ENCODE measurements around the gene QRFP. TPM values are rescaled to one million over a fixed set of nuclear protein-coding genes. Genes with fewer than 3 reads are reported as not detected.
A peak's percentile ranks its signal among the peaks of the same experiment; 100 is the strongest.
"Not testable (repeated sequence)": the region's sequence is repeated elsewhere in the genome, so short reads cannot be mapped to it uniquely, and the experiment has no call there.

Gene QRFP
- total and polyA plus RNA-seq, 9 donors = 0.27 to 0.66 (median 0.47) TPM; not detected in 1

GRCh38 chr9:130860458-130861316 is 35.9 kb downstream of the QRFP start:
- Histone ChIP-seq H3K27me3 (ENCODE audit: control insufficient read depth, insufficient read depth, low read length) (no peaks in the 10 kb centered on the region), H3K4me3 (ENCODE audit: low read length) (no peak overlapping the region), H3K36me3 (ENCODE audit: control insufficient read depth, insufficient read depth, low read length) (peaks cover 54% of the 10 kb centered on the region), H3K9me3 (replicated peaks; ENCODE audit: control insufficient read depth, low read depth, low read length) (no peaks in the 10 kb centered on the region), H3K4me1 (ENCODE audit: control insufficient read depth, insufficient read depth, low read length) (peaks cover 42% of the 10 kb centered on the region), H3K27ac (ENCODE audit: low read length) (peak overlapping the region; percentile 77)
- 17% methylated on average over 27 of the region's 28 CpGs for WGBS (ENCODE audit: insufficient coverage)
- peak; percentile 94 for DNase-seq

DNA sequence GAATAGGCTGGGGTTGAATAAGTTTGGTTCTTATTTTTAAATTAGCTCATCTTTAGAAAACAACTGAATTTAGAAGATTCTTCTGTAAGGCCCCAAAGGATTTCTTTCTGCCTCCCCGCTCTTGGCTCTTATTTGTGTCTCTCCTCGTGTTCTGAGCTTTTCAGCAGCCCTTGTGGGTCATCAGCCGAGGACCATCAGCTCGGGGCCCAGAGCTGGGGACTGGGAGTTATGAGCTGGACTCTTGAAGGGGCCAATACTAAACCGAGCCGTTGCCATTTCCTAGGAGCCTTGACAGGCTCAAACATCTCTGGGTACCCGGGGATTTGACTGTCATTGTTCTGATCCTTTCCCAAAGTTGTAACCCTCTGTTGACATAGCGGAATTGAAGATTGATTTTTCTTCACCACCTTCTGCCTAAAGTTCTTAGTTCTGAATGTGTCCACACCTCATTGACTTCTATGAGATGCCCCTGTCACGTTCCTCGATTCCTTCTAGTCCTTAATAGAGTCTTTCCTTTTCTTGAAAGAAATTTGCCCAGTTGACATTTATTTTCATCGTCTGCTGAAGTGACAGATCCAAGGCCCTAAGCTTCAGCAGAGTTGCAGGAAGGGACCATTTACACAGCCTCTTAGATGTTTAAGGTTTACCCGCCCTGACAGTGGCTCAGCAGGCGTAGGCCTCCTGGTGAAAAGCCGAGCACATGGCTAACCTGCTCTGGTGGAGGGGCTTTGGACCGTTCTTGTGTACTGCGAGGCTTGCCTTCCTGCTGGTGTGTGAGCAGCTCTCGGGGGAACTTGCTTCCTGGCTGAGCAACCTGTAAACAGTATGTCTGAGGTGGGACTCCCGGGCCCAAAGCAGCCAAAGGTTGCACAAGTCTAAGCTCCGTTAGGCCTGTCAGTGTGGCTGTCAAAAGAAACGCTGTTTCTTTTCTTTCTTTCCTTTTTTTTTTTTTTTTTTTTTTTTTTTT is 37.6 kb downstream of the QRFP start:
- peak overlapping the region; percentile 81 for H3K27ac ChIP-seq (ENCODE audit: low read length)
- no peaks in the 10 kb centered on the region for H3K9me3 ChIP-seq (replicated peaks; ENCODE audit: control insufficient read depth, low read depth, low read length)
- peaks cover 57% of the 10 kb centered on the region for H3K36me3 ChIP-seq (ENCODE audit: control insufficient read depth, insufficient read depth, low read length)
- WGBS (ENCODE audit: insufficient coverage) = 34% methylated on average over 16 of the region's 20 CpGs
- peaks cover 42% of the 10 kb centered on the region for H3K4me1 ChIP-seq (ENCODE audit: control insufficient read depth, insufficient read depth, low read length)
- DNase-seq = peak; percentile 81
- no peak overlapping the region for H3K4me3 ChIP-seq (ENCODE audit: low read length)
- no peaks in the 10 kb centered on the region for H3K27me3 ChIP-seq (ENCODE audit: control insufficient read depth, insufficient read depth, low read length)

DNA sequence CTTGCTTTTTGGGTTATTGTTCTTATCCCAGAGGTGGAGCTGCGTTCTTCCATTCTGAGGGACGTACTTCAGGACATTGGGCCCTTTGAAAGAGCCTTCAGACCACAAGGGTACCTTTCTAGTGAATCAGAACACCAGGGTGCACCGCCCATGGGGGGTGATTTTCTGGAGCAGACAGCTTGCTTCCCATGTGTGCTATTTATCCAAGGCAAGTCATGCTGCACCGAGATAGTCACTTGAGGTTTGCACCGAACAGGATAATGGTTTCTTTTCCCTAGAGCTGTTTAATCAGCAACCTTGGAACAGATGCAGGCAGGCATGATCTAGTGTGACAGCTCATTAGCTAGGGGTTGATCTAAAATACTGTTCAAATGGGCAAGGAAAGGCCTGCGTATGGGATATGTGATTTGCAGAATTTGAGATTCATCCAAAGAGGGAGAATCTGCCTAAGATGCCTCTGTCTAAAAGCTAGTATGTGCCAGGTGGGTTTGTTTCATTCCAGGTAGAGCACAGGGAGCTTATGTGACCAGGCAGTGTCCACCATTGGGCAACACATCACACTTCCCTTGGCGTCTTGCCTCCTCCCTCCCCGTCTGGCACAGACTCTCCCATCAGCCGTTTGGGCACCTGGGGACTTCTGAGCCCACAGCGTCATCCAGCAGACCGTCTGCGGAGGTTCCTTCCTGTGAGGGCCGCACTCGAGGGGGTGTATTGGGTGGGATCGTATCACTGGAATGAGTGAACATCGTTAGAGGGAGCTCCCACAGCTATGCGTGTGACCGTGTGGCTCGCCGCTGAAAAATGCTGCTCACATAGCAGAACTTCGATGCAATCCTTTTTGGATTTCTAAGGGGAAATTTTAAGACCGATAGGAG is 38.5 kb downstream of the QRFP start:
- H3K9me3 ChIP-seq (replicated peaks; ENCODE audit: control insufficient read depth, low read depth, low read length) = no peaks in the 10 kb centered on the region
- H3K27ac ChIP-seq (ENCODE audit: low read length) = peak overlapping the region; percentile 81
- peaks cover 39% of the 10 kb centered on the region for H3K4me1 ChIP-seq (ENCODE audit: control insufficient read depth, insufficient read depth, low read length)
- peaks cover 52% of the 10 kb centered on the region for H3K36me3 ChIP-seq (ENCODE audit: control insufficient read depth, insufficient read depth, low read length)
- no peak overlapping the region for H3K4me3 ChIP-seq (ENCODE audit: low read length)
- no peaks in the 10 kb centered on the region for H3K27me3 ChIP-seq (ENCODE audit: control insufficient read depth, insufficient read depth, low read length)
- 30% methylated on average over 20 of the region's 22 CpGs for WGBS (ENCODE audit: insufficient coverage)
- DNase-seq = peak; percentile 81

DNA sequence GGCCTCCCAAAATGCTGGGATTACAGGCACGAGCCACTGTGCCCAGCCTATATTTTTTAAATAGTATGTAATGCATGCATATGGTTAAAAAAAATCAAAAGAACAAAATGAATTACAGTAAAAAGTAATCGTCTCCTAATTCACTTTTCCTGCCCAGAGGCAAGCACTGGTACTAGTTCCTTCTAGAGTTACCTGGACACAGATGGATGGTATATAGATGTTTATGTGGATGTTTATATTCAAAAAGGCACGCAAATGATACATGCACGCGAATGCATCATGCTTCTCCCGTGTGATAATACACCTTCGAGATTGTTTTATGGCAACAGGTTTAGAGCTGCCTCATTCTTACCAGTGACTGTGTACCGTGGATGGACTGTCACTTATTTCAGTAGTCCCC is 40.1 kb downstream of the QRFP start:
- Histone ChIP-seq H3K9me3 (replicated peaks; ENCODE audit: control insufficient read depth, low read depth, low read length) (no peaks in the 10 kb centered on the region), H3K36me3 (ENCODE audit: control insufficient read depth, insufficient read depth, low read length) (peaks cover 38% of the 10 kb centered on the region), H3K4me1 (ENCODE audit: control insufficient read depth, insufficient read depth, low read length) (peaks cover 35% of the 10 kb centered on the region), H3K27me3 (ENCODE audit: control insufficient read depth, insufficient read depth, low read length) (no peaks in the 10 kb centered on the region), H3K27ac (ENCODE audit: low read length) (no peak overlapping the region), H3K4me3 (ENCODE audit: low read length) (no peak overlapping the region)
- DNase-seq = no peak
- 97% methylated on average over 4 of the region's 8 CpGs for WGBS (ENCODE audit: insufficient coverage)

GRCh38 chr9:130854835-130855234 is 41.8 kb downstream of the QRFP start:
- Histone ChIP-seq H3K4me1 (ENCODE audit: control insufficient read depth, insufficient read depth, low read length) (peaks cover 21% of the 10 kb centered on the region), H3K4me3 (ENCODE audit: low read length) (no peak overlapping the region), H3K9me3 (replicated peaks; ENCODE audit: control insufficient read depth, low read depth, low read length) (no peaks in the 10 kb centered on the region), H3K36me3 (ENCODE audit: control insufficient read depth, insufficient read depth, low read length) (peaks cover 37% of the 10 kb centered on the region), H3K27ac (ENCODE audit: low read length) (no peak overlapping the region), H3K27me3 (ENCODE audit: control insufficient read depth, insufficient read depth, low read length) (no peaks in the 10 kb centered on the region)
- WGBS (ENCODE audit: insufficient coverage) = 89% methylated on average over 9 of the region's 9 CpGs
- no peak for DNase-seq

GRCh38 chr9:130854092-130854491 is 42.5 kb downstream of the QRFP start:
- H3K4me3 ChIP-seq (ENCODE audit: low read length) = no peak overlapping the region
- peaks cover 34% of the 10 kb centered on the region for H3K36me3 ChIP-seq (ENCODE audit: control insufficient read depth, insufficient read depth, low read length)
- H3K27ac ChIP-seq (ENCODE audit: low read length) = no peak overlapping the region
- H3K27me3 ChIP-seq (ENCODE audit: control insufficient read depth, insufficient read depth, low read length) = no peaks in the 10 kb centered on the region
- WGBS (ENCODE audit: insufficient coverage) = 84% methylated on average over 4 of the region's 8 CpGs
- no peaks in the 10 kb centered on the region for H3K9me3 ChIP-seq (replicated peaks; ENCODE audit: control insufficient read depth, low read depth, low read length)
- peaks cover 15% of the 10 kb centered on the region for H3K4me1 ChIP-seq (ENCODE audit: control insufficient read depth, insufficient read depth, low read length)
- DNase-seq = no peak

GRCh38 chr9:130852801-130853200 is 43.8 kb downstream of the QRFP start:
- peaks cover 8% of the 10 kb centered on the region for H3K4me1 ChIP-seq (ENCODE audit: control insufficient read depth, insufficient read depth, low read length)
- no peak for DNase-seq
- H3K36me3 ChIP-seq (ENCODE audit: control insufficient read depth, insufficient read depth, low read length) = peaks cover 28% of the 10 kb centered on the region
- H3K9me3 ChIP-seq (replicated peaks; ENCODE audit: control insufficient read depth, low read depth, low read length) = no peaks in the 10 kb centered on the region
- WGBS (ENCODE audit: insufficient coverage) = 79% methylated on average over 5 of the region's 7 CpGs
- no peak overlapping the region for H3K27ac ChIP-seq (ENCODE audit: low read length)
- no peak overlapping the region for H3K4me3 ChIP-seq (ENCODE audit: low read length)
- H3K27me3 ChIP-seq (ENCODE audit: control insufficient read depth, insufficient read depth, low read length) = no peaks in the 10 kb centered on the region

DNA sequence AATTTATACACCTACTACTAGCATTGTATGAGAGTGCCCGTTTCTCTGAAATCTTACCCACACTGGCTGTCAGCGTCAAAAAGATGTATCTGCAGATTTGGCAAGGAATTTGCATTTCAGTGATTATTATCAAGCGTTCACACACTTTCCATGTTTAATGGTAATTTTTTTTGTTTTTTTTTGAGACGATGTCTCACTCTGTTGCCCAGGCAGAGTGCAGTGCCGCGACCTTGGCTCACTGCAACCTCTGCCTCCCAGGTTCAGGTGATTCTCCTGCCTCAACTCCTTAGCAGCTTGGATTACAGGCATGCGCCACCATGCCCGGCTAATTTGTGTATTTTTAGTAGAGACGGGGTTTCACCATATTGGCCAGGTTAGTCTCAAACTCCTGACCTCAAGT is 47.3 kb downstream of the QRFP start:
- Histone ChIP-seq H3K36me3 (ENCODE audit: control insufficient read depth, insufficient read depth, low read length) (peaks cover 5% of the 10 kb centered on the region), H3K4me1 (ENCODE audit: control insufficient read depth, insufficient read depth, low read length) (peaks cover 28% of the 10 kb centered on the region), H3K9me3 (replicated peaks; ENCODE audit: control insufficient read depth, low read depth, low read length) (no peaks in the 10 kb centered on the region), H3K27me3 (ENCODE audit: control insufficient read depth, insufficient read depth, low read length) (no peaks in the 10 kb centered on the region), H3K4me3 (ENCODE audit: low read length) (no peak overlapping the region), H3K27ac (ENCODE audit: low read length) (no peak overlapping the region)
- 100% methylated on average over 1 of the region's 9 CpGs for WGBS (ENCODE audit: insufficient coverage)
- DNase-seq = no peak

DNA sequence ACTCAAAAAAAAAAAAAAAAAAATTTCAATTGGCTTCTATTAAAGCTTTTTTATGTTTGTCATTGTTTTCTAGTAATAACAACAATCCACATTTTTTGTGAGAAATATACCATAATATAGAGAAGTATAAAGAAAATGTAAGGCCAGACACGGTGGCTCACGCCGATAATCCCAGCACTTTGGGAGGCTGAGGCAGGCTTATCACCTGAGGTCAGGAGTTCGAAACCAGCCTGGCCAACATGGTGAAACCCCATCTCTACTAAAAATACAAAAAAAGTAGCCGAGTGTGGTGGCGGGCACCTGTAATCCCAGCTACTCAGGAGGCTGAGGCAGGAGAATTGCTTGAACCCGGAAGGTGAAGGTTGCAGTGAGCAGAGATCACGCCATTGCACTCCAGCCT is 48.1 kb downstream of the QRFP start:
- WGBS (ENCODE audit: insufficient coverage) = no CpG with 5 or more reads among the region's 8 CpGs
- DNase-seq; H3K36me3 ChIP-seq (ENCODE audit: control insufficient read depth, insufficient read depth, low read length); H3K9me3 ChIP-seq (replicated peaks; ENCODE audit: control insufficient read depth, low read depth, low read length); H3K4me3 ChIP-seq (ENCODE audit: low read length); H3K27me3 ChIP-seq (ENCODE audit: control insufficient read depth, insufficient read depth, low read length): not testable (repeated sequence)
- Histone ChIP-seq H3K27ac (ENCODE audit: low read length) (peak overlapping the region; percentile 98), H3K4me1 (ENCODE audit: control insufficient read depth, insufficient read depth, low read length) (peaks cover 36% of the 10 kb centered on the region)
